Erythroblast (primary cell): Measurements from ENCODE around the gene TCEA3.

ENCODE experiments used
- GATA1 ChIP-seq: IDR thresholded peaks from 2 replicates; pipeline ENCODE4 v1.6.1; 2011; ENCODE audit warnings: low read depth, mild to moderate bottlenecking, control low read depth, low read length, moderate library complexity
- POLR2A ChIP-seq: IDR thresholded peaks from 2 replicates; pipeline ENCODE4 v1.6.1; 2011; ENCODE audit warnings: mild to moderate bottlenecking, low read length

GRCh38 chr1:23448846-23449245 is 24.3 kb upstream of the TCEA3 start:
- TF ChIP-seq GATA1 (no peak), POLR2A (no peak)
